ENCODE measurements around the gene PTPRR. TPM values are rescaled to one million over a fixed set of nuclear protein-coding genes. Genes with fewer than 3 reads are reported as not detected.

The PTPRR gene
- total and polyA plus RNA-seq, 2 experiments from 2014 or later: not detected

DNA sequence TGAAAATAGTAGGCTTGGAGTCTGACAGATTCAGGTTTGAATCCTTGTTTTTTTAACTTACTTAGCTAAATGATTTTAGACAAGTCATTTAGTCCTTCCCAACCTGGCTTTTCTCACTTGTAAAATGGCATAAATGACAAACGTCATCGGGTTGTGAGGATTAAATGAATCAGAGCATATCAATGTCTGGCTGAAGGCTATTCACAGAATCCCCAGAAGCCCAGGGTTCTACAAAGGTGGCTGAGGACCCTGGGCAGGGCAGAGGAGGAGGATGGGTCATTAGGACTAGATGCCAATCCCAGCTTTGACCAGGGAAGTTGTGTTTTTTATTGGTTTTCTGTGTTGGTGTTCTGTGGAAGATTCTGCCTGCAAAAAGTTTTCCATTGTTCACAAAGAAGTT, 275.7 kb downstream of the PTPRR start:
- Histone ChIP-seq H3K27me3 (no peaks in the 10 kb centered on the region), H3K9me3 (ENCODE audit: low read depth) (no peaks in the 10 kb centered on the region), H3K4me1 (ENCODE audit: low read depth) (no peaks in the 10 kb centered on the region), H3K27ac (no peak overlapping the region), H3K36me3 (no peaks in the 10 kb centered on the region), H3K4me3 (no peak overlapping the region)
- TF ChIP-seq, protein P1, sequence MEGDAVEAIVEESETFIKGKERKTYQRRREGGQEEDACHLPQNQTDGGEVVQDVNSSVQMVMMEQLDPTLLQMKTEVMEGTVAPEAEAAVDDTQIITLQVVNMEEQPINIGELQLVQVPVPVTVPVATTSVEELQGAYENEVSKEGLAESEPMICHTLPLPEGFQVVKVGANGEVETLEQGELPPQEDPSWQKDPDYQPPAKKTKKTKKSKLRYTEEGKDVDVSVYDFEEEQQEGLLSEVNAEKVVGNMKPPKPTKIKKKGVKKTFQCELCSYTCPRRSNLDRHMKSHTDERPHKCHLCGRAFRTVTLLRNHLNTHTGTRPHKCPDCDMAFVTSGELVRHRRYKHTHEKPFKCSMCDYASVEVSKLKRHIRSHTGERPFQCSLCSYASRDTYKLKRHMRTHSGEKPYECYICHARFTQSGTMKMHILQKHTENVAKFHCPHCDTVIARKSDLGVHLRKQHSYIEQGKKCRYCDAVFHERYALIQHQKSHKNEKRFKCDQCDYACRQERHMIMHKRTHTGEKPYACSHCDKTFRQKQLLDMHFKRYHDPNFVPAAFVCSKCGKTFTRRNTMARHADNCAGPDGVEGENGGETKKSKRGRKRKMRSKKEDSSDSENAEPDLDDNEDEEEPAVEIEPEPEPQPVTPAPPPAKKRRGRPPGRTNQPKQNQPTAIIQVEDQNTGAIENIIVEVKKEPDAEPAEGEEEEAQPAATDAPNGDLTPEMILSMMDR (IDR thresholded peaks at IDR 0.05; ENCODE audit: low read depth, low read length): no peak
- DNase-seq (ENCODE audit: low read depth in 1 of 2, low spot score in 1 of 2): no peak

DNA sequence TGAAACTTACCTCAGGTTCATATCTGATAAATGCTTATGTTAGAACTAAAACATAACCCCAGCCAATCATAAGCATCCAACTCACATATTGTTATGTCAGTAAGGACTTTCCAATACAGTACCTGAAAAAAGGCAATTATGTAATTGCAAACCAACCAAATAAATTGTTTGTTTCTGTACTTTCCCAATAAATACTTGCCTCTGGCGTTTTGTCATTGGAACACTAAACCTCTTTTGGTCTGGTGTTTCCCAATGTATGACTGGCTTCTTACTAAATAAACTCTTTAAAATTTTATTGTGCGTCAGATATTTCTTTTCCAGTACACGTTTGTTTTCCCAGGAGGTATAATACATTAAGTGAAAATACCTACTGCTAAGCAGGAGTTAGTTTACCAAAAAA, 276.6 kb downstream of the PTPRR start:
- TF ChIP-seq, protein P1 (IDR thresholded peaks at IDR 0.05; ENCODE audit: low read depth, low read length): no peak
- Histone ChIP-seq H3K27me3 (no peaks in the 10 kb centered on the region), H3K4me1 (ENCODE audit: low read depth) (no peaks in the 10 kb centered on the region), H3K36me3 (no peaks in the 10 kb centered on the region), H3K9me3 (ENCODE audit: low read depth) (no peaks in the 10 kb centered on the region), H3K4me3 (no peak overlapping the region), H3K27ac (no peak overlapping the region)
- DNase-seq (ENCODE audit: low read depth in 1 of 2, low spot score in 1 of 2): no peak

DNA sequence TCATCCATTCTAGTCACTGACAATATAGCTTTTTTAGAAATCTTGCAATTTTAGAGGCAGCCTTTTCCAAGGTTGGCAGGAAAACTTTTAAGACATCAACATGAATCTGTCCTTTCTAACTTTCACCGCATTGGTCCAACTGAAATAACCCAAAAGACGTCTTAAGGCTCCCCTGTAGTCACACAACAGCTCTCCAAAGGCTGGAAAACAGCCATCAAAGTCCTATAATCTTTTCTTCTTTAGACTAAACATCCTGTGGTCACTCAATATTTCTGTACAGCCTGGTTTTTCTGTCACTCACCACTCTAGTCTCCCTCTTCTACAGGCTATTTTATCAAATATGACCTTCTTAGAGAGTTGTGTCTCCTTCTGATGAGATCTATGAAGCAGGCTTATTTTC, 278.8 kb downstream of the PTPRR start:
- H3K4me1 ChIP-seq (ENCODE audit: low read depth): no peaks in the 10 kb centered on the region
- no peak for DNase-seq (ENCODE audit: low read depth in 1 of 2, low spot score in 1 of 2)
- TF ChIP-seq, protein P1 (IDR thresholded peaks at IDR 0.05; ENCODE audit: low read depth, low read length): no peak
- no peaks in the 10 kb centered on the region for H3K9me3 ChIP-seq (ENCODE audit: low read depth)
- no peak overlapping the region for H3K27ac ChIP-seq
- no peak overlapping the region for H3K4me3 ChIP-seq
- H3K36me3 ChIP-seq: no peaks in the 10 kb centered on the region
- H3K27me3 ChIP-seq: no peaks in the 10 kb centered on the region

DNA sequence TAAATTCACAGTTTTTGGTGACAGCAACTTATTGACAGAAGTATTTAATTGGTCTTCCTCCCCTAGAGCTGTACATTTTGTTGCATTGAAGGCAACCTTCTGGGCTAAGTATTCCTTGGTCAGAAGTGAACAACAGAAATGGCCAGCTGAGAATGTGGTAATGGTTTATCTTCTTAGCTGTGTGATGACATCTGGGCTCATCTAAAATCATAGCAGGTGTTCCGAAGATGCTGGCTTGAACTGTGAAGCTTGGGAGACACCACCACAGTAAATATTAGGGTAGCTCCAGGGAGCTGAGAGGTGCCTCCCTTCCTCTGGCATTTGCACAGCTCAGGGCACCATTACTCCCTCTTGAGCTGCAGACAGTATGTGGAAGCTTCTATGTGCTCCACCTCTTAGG, 279.6 kb downstream of the PTPRR start:
- Histone ChIP-seq H3K36me3 (no peaks in the 10 kb centered on the region), H3K27me3 (no peaks in the 10 kb centered on the region), H3K4me3 (no peak overlapping the region), H3K9me3 (ENCODE audit: low read depth) (no peaks in the 10 kb centered on the region), H3K4me1 (ENCODE audit: low read depth) (no peaks in the 10 kb centered on the region), H3K27ac (no peak overlapping the region)
- no peak for DNase-seq (ENCODE audit: low read depth in 1 of 2, low spot score in 1 of 2)
- TF ChIP-seq, protein P1 (IDR thresholded peaks at IDR 0.05; ENCODE audit: low read depth, low read length): no peak

DNA sequence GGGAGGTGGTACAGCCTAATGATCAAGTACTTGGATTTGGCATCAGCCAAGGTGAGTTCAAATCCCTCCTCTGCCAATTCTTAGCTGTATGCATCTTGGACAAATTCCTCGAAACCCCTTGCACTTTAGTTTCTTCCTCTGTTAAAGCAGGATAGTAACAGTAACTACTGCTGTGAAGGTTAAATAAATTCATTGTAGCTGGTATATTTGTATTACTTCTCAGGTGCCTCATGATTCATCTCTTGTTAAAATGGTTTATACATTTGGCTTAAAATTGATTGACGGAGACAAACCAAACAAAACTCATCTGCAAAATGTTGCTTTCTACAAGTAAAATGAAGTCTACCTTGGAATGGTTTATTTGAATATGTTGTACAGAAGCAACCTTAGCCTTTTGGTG, 281.0 kb downstream of the PTPRR start:
- H3K4me3 ChIP-seq: no peak overlapping the region
- H3K36me3 ChIP-seq: no peaks in the 10 kb centered on the region
- H3K27me3 ChIP-seq: no peaks in the 10 kb centered on the region
- TF ChIP-seq, protein P1 (IDR thresholded peaks at IDR 0.05; ENCODE audit: low read depth, low read length): no peak
- no peaks in the 10 kb centered on the region for H3K4me1 ChIP-seq (ENCODE audit: low read depth)
- no peak for DNase-seq (ENCODE audit: low read depth in 1 of 2, low spot score in 1 of 2)
- H3K9me3 ChIP-seq (ENCODE audit: low read depth): no peaks in the 10 kb centered on the region
- no peak overlapping the region for H3K27ac ChIP-seq

Measured in cardiac muscle cell (in vitro differentiated cells and primary cell).